Right lobe of liver (tissue), 6 donors: ENCODE data around the gene MNT. TPM values are rescaled to one million over a fixed set of nuclear protein-coding genes. Genes with fewer than 3 reads are reported as not detected.

ENCODE experiments used
- ATAC-seq, 4 donors: fragments of 200-7000 bp; cut with Tn5 transposase; one replicate each; pipeline ENCODE4 v1.9.1; 2020; ENCODE audit warnings: mild to moderate bottlenecking in 4 of 4, moderate library complexity in 4 of 4
- DNase-seq, 3 donors: peaks; one replicate each; pipeline ENCODE4 v3.0.0-alpha.2; 2020
- H3K27ac ChIP-seq, 3 donors: fragments of 200-600 bp; one replicate each; pipeline ENCODE4 v1.8.0; 2022
- H3K27me3 ChIP-seq, 2 donors: fragments of 200-600 bp; one replicate each; pipeline ENCODE4 v1.8.0; 2022
- H3K36me3 ChIP-seq, 4 donors: fragments of 200-600 bp; sonication (generic) in 1 of 4; one replicate each; pipeline versions ENCODE4 v1.5.1 to v1.8.0; 2017 to 2022; ENCODE audit warnings: control low read depth in 1 of 4
- H3K4me1 ChIP-seq, 4 donors: fragments of 200-600 bp; sonication (generic) in 1 of 4; one replicate each; pipeline versions ENCODE4 v1.5.1 to v1.8.0; 2017 to 2022; ENCODE audit warnings: control low read depth in 1 of 4
- H3K4me3 ChIP-seq, 3 donors: fragments of 200-600 bp; one replicate each; pipeline ENCODE4 v1.8.0; 2022
- H3K9me3 ChIP-seq, 4 donors: fragments of 200-600 bp; sonication (generic) in 1 of 4; one replicate each; pipeline versions ENCODE4 v1.5.1 to v1.8.0; 2017 to 2022; ENCODE audit warnings: control low read depth in 1 of 4
- POLR2A ChIP-seq: fragments of 450-650 bp; IDR thresholded peaks from one replicate; pipeline ENCODE4 v1.6.1; 2017; ENCODE audit warnings: antibody characterized with exemption, mild to moderate bottlenecking
- WGBS: methylation state at CpG from one replicate; pipeline ENCODE4 v1.1.6; 2018; ENCODE audit warnings: low coverage, low lambda C conversion rate; ENCODE audit not compliant: insufficient coverage; ENCODE audit errors: missing lambda C conversion rate; 5-methylcytosine and 5-hydroxymethylcytosine counted together
- intact Hi-C, 2 donors: fragments of 100-400 bp; cut with DNase I; formaldehyde crosslinking; loops; one replicate each; pipeline versions ENCODE4 v1.11.2 to v1.14.1; 2022
- total RNA-seq, 6 experiments: library from RNA; depleted of rRNA in 2 of 6; stranded (reverse); fragments of >200 nt in 2 of 6; fragmentation: NEBNext Ultra II Directional in 3 of 6; extraction: Animal tissue kit (Norgen Biotek cat#: 25700) in 3 of 6; gene quantifications; one replicate each; pipeline versions ENCODE4 v1.1.0 to v1.2.4, GENCODE V29; 2016 to 2023
- TF ChIP-seq, protein P1 (sequence below), 4 donors: fragments of 200-600 bp in 3 of 4; fragments of 450-650 bp in 1 of 4; IDR thresholded peaks; one replicate each; pipeline versions ENCODE4 v1.5.1 to v1.8.0; 2016 to 2022; ENCODE audit warnings: antibody characterized with exemption in 4 of 4, mild to moderate bottlenecking in 2 of 4
- donor health status: DM: no; HTN: yes; CAD: no.
- donor health status: DM: no; HTN: no; CAD: no.
- donor health status: DM: no; HTN: no; CAD: no.
- donor health status: DM: no; HTN: yes; CAD: no.
- donor health status: DM: no; HTN: yes; CAD: no.

Gene MNT
- total RNA-seq, 6 experiments from 2014 or later, result 3.3 to 12.6 (median 7.0) TPM

DNA sequence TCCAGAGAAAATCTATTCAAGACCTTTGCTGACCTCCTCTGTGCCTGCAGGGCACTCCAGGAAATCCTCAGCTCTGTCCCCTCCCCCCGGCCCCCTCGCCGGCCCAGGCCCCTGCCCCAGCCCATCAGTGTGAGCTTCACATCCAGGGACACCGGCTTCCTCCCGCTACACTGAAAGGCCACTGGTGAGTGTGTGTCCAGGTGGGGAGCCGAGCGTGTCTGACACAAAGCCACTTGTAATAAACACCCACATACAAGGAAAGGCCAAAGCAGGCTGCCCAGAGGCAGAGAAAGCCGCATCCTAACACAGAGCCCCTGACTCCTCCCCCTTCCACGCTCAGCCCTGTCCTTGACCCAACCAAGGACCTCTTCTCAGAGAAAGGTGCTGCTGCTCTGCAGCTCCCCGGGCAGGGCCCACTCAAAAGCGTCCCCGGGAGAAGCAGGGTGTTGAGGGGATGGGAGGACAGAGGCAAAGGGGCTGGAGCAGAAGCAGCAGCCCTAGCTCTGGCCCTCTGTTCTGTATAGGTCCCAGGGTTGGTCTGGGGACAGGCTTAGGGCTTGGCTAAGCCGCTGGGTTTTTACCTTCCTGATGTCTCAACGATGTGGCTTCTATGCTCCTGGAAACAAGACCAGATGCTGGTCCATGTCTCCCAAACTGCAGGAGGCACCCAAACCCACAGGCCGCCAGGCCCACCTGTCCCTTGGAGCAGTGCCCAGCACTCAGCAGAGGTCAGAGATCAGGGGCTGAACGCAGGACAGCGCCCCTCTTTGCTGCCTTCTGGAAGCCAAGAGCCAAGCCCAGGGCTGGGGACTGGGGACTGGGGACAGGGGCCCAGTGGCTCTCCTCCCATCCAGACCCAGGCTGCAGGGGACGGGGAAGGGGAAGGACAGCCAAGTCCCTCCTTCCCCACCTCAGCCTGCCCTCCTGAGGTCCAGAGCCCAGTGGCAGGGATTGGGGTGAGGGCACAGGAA is 15.3 kb downstream of the MNT start:
- WGBS, result 83% methylated on average over 1 of the region's 18 CpGs
- Histone ChIP-seq H3K27me3 (no peaks in the 10 kb centered on the region), H3K9me3 (no peaks in the 10 kb centered on the region), H3K36me3 (peaks cover 0 to 13% (median 3%) of the 10 kb centered on the region in 4 donors), H3K4me3 (no peak overlapping the region), H3K27ac (no peak overlapping the region), H3K4me1 (peaks cover 0 to 18% (median 8%) of the 10 kb centered on the region in 4 donors)
- DNase-seq (no peak), ATAC-seq (no peak)
- no peak for TF ChIP-seq POLR2A
- TF ChIP-seq, protein P1, sequence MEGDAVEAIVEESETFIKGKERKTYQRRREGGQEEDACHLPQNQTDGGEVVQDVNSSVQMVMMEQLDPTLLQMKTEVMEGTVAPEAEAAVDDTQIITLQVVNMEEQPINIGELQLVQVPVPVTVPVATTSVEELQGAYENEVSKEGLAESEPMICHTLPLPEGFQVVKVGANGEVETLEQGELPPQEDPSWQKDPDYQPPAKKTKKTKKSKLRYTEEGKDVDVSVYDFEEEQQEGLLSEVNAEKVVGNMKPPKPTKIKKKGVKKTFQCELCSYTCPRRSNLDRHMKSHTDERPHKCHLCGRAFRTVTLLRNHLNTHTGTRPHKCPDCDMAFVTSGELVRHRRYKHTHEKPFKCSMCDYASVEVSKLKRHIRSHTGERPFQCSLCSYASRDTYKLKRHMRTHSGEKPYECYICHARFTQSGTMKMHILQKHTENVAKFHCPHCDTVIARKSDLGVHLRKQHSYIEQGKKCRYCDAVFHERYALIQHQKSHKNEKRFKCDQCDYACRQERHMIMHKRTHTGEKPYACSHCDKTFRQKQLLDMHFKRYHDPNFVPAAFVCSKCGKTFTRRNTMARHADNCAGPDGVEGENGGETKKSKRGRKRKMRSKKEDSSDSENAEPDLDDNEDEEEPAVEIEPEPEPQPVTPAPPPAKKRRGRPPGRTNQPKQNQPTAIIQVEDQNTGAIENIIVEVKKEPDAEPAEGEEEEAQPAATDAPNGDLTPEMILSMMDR (IDR thresholded peaks at IDR 0.05), result no peak
- intact Hi-C loops, result no loop called here

DNA sequence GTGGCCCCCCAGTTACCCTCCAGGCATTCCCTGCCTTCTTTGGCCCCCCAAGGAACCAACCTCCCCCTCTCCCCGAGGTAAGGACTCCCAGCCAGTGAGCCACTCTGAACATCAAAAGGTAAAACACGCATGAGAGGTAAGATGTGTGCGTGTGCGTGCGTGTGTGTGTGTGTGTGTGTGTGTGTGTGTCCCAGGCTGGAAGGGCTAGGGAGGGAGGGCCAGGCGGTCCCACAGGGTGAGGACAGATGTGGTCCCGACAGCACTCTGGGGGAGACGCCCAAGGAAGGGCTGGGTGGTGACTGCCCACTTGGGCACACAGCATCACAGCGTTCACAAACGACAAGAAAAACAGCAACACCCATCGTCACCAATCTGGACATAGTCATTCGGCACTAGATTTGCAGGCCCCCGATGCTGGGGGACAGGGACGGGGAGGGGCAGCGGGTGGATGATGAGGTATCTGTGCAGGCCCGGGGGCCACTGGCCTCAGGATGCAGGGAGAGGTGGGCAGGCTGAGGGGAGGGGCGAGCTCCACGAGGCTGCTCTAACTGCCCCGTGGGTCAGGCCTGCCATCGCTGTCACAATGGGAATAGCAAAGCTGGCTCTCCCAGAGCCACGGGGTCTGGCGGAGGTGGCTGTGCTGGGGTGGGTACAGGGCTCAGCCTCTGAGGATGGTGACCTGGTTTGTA is 16.3 kb downstream of the MNT start:
- Histone ChIP-seq H3K9me3 (no peaks in the 10 kb centered on the region), H3K4me3 (no peak overlapping the region), H3K36me3 (peaks cover 0 to 13% (median 3%) of the 10 kb centered on the region in 4 donors), H3K4me1 (peaks cover 0 to 18% (median 8%) of the 10 kb centered on the region in 4 donors), H3K27ac (no peak overlapping the region), H3K27me3 (no peaks in the 10 kb centered on the region)
- DNase-seq (no peak), ATAC-seq (no peak)
- no peak for TF ChIP-seq POLR2A
- TF ChIP-seq, protein P1 (IDR thresholded peaks at IDR 0.05), result no peak
- 77% methylated on average over 7 of the region's 22 CpGs for WGBS
- intact Hi-C loops, result loop anchor here in 1 of 2 donors (5.0 kb wide), 1 partner anchor 33 kb away; no protein-coding TSS in a partner anchor

- Histone ChIP-seq H3K4me3 (no peak overlapping the region), H3K4me1 (peaks cover 0 to 18% (median 8%) of the 10 kb centered on the region in 4 donors), H3K27me3 (no peaks in the 10 kb centered on the region), H3K36me3 (peaks cover 0 to 13% (median 3%) of the 10 kb centered on the region in 4 donors), H3K27ac (peak overlapping the region in 1 of 3 donors; percentile 17), H3K9me3 (no peaks in the 10 kb centered on the region)
- DNase-seq (no peak), ATAC-seq (peak; percentile 31 to 51 (median 38))
- no peak for TF ChIP-seq POLR2A
- TF ChIP-seq, protein P1 (IDR thresholded peaks at IDR 0.05), result no peak
- 57% methylated on average over 10 of the region's 11 CpGs for WGBS
- intact Hi-C loops, result loop anchor here (2.0 to 5.0 kb wide), 2 partner anchors 33 to 34 kb away; no protein-coding TSS in a partner anchor
Measured at GRCh38 chr17:2383628-2384167, 17.2 kb downstream of the MNT start.

DNA sequence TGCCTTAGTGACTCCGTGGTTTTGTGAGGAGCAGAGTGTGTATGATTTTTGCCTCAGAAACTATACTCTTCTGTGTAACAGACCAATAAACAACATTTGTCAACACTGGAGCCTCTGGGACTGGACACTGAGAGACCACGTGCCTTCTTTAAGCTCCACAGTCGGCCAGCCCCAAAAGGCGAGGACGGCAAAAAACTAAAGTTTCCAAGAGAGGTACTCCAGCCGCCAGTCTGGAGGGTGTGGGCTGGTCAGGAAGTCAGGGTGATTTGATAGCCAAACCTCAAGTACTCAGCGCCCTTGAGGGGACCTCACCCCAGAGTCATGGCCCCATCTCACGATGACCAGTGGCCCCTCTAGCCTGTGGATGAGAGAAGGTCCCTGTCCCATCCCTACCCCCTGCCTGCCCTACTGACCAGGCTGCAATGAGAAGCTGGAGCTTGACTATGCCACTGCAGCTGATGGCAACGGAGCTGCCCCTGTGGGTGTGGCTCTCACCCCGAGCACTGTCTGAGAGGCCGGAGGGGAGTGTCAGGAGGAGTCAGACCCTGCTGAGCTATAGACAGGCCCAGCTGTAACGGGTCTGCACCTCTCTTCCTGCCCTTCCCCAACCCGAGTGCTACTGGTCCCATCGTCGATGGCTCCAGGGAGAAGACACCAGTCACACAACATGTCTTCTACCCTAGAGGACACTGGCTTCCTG is 19.8 kb downstream of the MNT start:
- H3K4me3 ChIP-seq, result no peak overlapping the region
- WGBS, result 74% methylated on average over 4 of the region's 15 CpGs
- peaks cover 0 to 3% (median 0%) of the 10 kb centered on the region in 4 donors for H3K36me3 ChIP-seq
- no peaks in the 10 kb centered on the region for H3K9me3 ChIP-seq
- intact Hi-C loops, result loop anchor here in 1 of 2 donors (5.0 kb wide), 1 partner anchor 36 kb away; no protein-coding TSS in a partner anchor
- DNase-seq (no peak), ATAC-seq (no peak)
- H3K4me1 ChIP-seq, result peaks cover 0 to 18% (median 8%) of the 10 kb centered on the region in 4 donors
- no peaks in the 10 kb centered on the region for H3K27me3 ChIP-seq
- H3K27ac ChIP-seq, result no peak overlapping the region
- TF ChIP-seq, protein P1 (IDR thresholded peaks at IDR 0.05), result no peak
- no peak for TF ChIP-seq POLR2A
